MM.1S (cell line): Measurements from ENCODE around the gene KCNIP3.
"Not testable (repeated sequence)": the region's sequence is repeated elsewhere in the genome, so short reads cannot be mapped to it uniquely, and the experiment has no call there.

Experiments used
- DNase-seq: peaks from one replicate; pipeline ENCODE4 v3.0.0-alpha.2; 2015
- H2AFZ ChIP-seq: fragments of 300-600 bp; sonication (generic); 2 replicates; pipeline ENCODE4 v1.6.0; 2016; ENCODE audit warnings: antibody characterized with exemption, low read length
- H3F3A ChIP-seq: fragments of 300-600 bp; sonication (generic); 2 replicates; pipeline ENCODE4 v1.6.1; 2016; ENCODE audit warnings: mild to moderate bottlenecking, antibody characterized with exemption, low read length, moderate library complexity, mixed read lengths; ENCODE audit not compliant: insufficient read depth
- H3K27ac ChIP-seq: fragments of 300-600 bp; sonication (generic); 2 replicates; pipeline ENCODE4 v1.5.1; 2016; ENCODE audit warnings: mild to moderate bottlenecking, low read length
- H3K27me3 ChIP-seq: fragments of 300-600 bp; sonication (generic); replicated peaks from 2 replicates; pipeline ENCODE4 v1.6.0; 2016; ENCODE audit warnings: low read length; ENCODE audit not compliant: insufficient read depth
- H3K36me3 ChIP-seq: fragments of 300-600 bp; sonication (generic); replicated peaks from 2 replicates; pipeline ENCODE4 v1.6.1; 2016; ENCODE audit warnings: mild to moderate bottlenecking, low read length, mixed read lengths; ENCODE audit not compliant: insufficient read depth
- H3K4me1 ChIP-seq: fragments of 300-600 bp; sonication (generic); 2 replicates; pipeline ENCODE4 v1.6.1; 2016; ENCODE audit warnings: low read length, mixed read lengths
- H3K4me2 ChIP-seq: fragments of 300-600 bp; sonication (generic); 2 replicates; pipeline ENCODE4 v1.6.0; 2016; ENCODE audit warnings: low read depth, low read length
- H3K4me3 ChIP-seq: fragments of 300-600 bp; sonication (generic); 2 replicates; pipeline ENCODE4 v1.5.1; 2016; ENCODE audit warnings: low read length, mixed read lengths
- H3K79me2 ChIP-seq: fragments of 300-600 bp; sonication (generic); 2 replicates; pipeline ENCODE4 v1.6.1; 2016; ENCODE audit warnings: mixed run types, low read length, mixed read lengths
- H3K9ac ChIP-seq: fragments of 300-600 bp; sonication (generic); 2 replicates; pipeline ENCODE4 v1.6.1; 2016; ENCODE audit warnings: low read length, mixed read lengths
- H3K9me2 ChIP-seq: fragments of 300-600 bp; sonication (generic); replicated peaks from 2 replicates; pipeline ENCODE4 v1.6.1; 2016; ENCODE audit warnings: mild to moderate bottlenecking, low read length, mixed read lengths; ENCODE audit not compliant: insufficient read depth
- H3K9me3 ChIP-seq: fragments of 300-600 bp; sonication (generic); replicated peaks from 2 replicates; pipeline ENCODE4 v1.6.1; 2016; ENCODE audit warnings: mild to moderate bottlenecking, low read length, mixed read lengths; ENCODE audit not compliant: insufficient read depth
- H4K20me1 ChIP-seq: fragments of 300-600 bp; sonication (generic); 2 replicates; pipeline ENCODE4 v1.6.1; 2016; ENCODE audit warnings: mild to moderate bottlenecking, low read length, moderate library complexity, mixed read lengths; ENCODE audit not compliant: insufficient read depth
- EZH2 ChIP-seq: fragments of 300-600 bp; sonication (generic); optimal IDR thresholded peaks from 2 replicates; pipeline ENCODE3; 2017; ENCODE audit warnings: low read depth, mild to moderate bottlenecking, antibody characterized with exemption, low read length, mixed read lengths
- EZH2phosphoT487 ChIP-seq: fragments of 300-600 bp; sonication (generic); IDR thresholded peaks from 2 replicates; pipeline ENCODE4 v1.6.1; 2018; ENCODE audit warnings: antibody characterized with exemption, low read length
- TF ChIP-seq, protein P1 (sequence below): fragments of 300-600 bp; sonication (generic); IDR thresholded peaks from 2 replicates; pipeline ENCODE4 v1.5.1; 2016; ENCODE audit warnings: antibody characterized with exemption, low read length, mixed read lengths

Gene KCNIP3

GRCh38 chr2:95377216-95378123 is 80.3 kb downstream of the KCNIP3 start:
- H3K27me3 ChIP-seq, result peaks cover 10% of the 10 kb centered on the region

DNA sequence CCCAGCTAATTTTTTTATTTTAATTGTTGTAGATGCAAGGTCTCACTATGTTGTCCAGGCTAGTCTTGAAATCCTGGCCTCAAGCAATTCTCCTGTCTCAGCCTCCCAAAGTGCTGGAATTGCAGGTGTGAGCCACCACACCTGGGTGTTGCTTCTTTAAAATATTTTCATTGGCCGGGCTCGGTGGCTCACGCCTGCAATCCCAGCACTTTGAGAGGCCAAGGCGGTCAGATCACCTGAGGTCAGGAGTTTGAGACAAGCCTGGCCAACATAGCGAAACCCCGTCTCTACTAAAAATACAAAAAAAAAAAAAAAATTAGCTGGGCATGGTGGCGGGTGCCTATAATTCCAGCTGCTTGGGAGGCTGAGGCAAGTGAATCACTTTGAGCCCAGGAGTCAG is 81.1 kb downstream of the KCNIP3 start:
- H3K9me2 ChIP-seq, H3K4me2 ChIP-seq, H2AFZ ChIP-seq, H3K9ac ChIP-seq, H3K4me3 ChIP-seq, H3K79me2 ChIP-seq, DNase-seq, H4K20me1 ChIP-seq, H3K4me1 ChIP-seq, H3K27ac ChIP-seq, H3K9me3 ChIP-seq, H3K36me3 ChIP-seq, H3F3A ChIP-seq: not testable (repeated sequence)
- peaks cover 10% of the 10 kb centered on the region for H3K27me3 ChIP-seq

More at GRCh38 chr2:95377216-95378123, 80.3 kb downstream of the KCNIP3 start:
- no peaks in the 10 kb centered on the region for H3K4me1 ChIP-seq
- no peak overlapping the region for H3K9ac ChIP-seq
- no peaks in the 10 kb centered on the region for H4K20me1 ChIP-seq
- H3K27ac ChIP-seq, result no peak overlapping the region
- no peaks in the 10 kb centered on the region for H3K79me2 ChIP-seq
- no peak overlapping the region for H3K4me3 ChIP-seq
- H2AFZ ChIP-seq, result no peak overlapping the region
- DNase-seq, result no peak
- no peaks in the 10 kb centered on the region for H3F3A ChIP-seq
- no peaks in the 10 kb centered on the region for H3K36me3 ChIP-seq
- TF ChIP-seq EZH2, result no peak
- TF ChIP-seq, protein P1, sequence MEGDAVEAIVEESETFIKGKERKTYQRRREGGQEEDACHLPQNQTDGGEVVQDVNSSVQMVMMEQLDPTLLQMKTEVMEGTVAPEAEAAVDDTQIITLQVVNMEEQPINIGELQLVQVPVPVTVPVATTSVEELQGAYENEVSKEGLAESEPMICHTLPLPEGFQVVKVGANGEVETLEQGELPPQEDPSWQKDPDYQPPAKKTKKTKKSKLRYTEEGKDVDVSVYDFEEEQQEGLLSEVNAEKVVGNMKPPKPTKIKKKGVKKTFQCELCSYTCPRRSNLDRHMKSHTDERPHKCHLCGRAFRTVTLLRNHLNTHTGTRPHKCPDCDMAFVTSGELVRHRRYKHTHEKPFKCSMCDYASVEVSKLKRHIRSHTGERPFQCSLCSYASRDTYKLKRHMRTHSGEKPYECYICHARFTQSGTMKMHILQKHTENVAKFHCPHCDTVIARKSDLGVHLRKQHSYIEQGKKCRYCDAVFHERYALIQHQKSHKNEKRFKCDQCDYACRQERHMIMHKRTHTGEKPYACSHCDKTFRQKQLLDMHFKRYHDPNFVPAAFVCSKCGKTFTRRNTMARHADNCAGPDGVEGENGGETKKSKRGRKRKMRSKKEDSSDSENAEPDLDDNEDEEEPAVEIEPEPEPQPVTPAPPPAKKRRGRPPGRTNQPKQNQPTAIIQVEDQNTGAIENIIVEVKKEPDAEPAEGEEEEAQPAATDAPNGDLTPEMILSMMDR, result no peak
- no peak for TF ChIP-seq EZH2phosphoT487
- H3K4me2 ChIP-seq, result no peak overlapping the region
- no peaks in the 10 kb centered on the region for H3K9me3 ChIP-seq
- H3K9me2 ChIP-seq, result no peaks in the 10 kb centered on the region

DNA sequence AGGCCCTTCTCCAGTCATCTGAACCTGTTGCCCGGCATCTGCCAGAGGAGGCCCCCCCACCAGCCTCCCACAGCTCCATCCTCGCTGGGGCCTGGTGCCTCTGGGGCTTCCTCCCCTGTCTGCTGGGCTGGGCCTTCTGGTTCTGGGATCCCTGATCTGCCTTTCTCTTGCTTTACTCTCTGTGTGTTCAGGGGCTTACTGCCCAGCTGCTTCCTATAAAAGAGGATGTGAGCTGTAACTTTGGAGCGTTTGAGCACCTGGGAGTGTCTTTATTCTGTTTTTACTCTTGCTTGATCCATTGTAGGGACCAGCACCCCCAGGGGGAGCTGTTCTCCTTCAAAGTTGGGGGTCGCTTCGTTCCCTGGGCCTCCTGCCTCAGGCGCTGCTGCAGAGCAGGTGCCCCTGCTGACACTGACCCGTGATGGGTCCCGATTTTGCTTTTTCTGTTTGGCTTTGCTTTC is 82.3 kb downstream of the KCNIP3 start:
- no peaks in the 10 kb centered on the region for H3K4me1 ChIP-seq
- no peak overlapping the region for H3K9ac ChIP-seq
- no peaks in the 10 kb centered on the region for H3F3A ChIP-seq
- no peaks in the 10 kb centered on the region for H3K9me3 ChIP-seq
- no peaks in the 10 kb centered on the region for H3K79me2 ChIP-seq
- no peak overlapping the region for H2AFZ ChIP-seq
- no peak overlapping the region for H3K4me2 ChIP-seq
- no peaks in the 10 kb centered on the region for H3K36me3 ChIP-seq
- no peak for DNase-seq
- H3K27ac ChIP-seq, result no peak overlapping the region
- no peak overlapping the region for H3K4me3 ChIP-seq
- no peaks in the 10 kb centered on the region for H4K20me1 ChIP-seq
- TF ChIP-seq EZH2 (no peak), EZH2phosphoT487 (no peak)
- TF ChIP-seq, protein P1, result no peak
- H3K27me3 ChIP-seq, result peaks cover 10% of the 10 kb centered on the region
- no peaks in the 10 kb centered on the region for H3K9me2 ChIP-seq

- Histone ChIP-seq H3F3A (no peaks in the 10 kb centered on the region), H3K36me3 (no peaks in the 10 kb centered on the region), H4K20me1 (no peaks in the 10 kb centered on the region), H3K4me3 (no peak overlapping the region), H2AFZ (no peak overlapping the region), H3K4me1 (no peaks in the 10 kb centered on the region), H3K4me2 (no peak overlapping the region), H3K9me2 (no peaks in the 10 kb centered on the region), H3K27ac (no peak overlapping the region), H3K79me2 (no peaks in the 10 kb centered on the region), H3K27me3 (peaks cover 15% of the 10 kb centered on the region), H3K9ac (no peak overlapping the region), H3K9me3 (no peaks in the 10 kb centered on the region)
- TF ChIP-seq, protein P1, result no peak
- TF ChIP-seq EZH2phosphoT487 (no peak), EZH2 (no peak)
- DNase-seq, result no peak
Measured at GRCh38 chr2:95380280-95380679, 83.1 kb downstream of the KCNIP3 start.
